NCI-H2029 treated with DMSO at 0.1 percent for 48 hours (cell line): ENCODE data around the gene PPP1CB.

Experiments
- DNase-seq: peaks from one replicate; lab custom pipeline; 2025; lab: John Stamatoyannopoulos, UW

PPP1CB gene

GRCh38 chr2:28745225-28745624 is 6.4 kb upstream of the PPP1CB start:
- DNase-seq, result no peak

GRCh38 chr2:28745876-28746275 is 5.8 kb upstream of the PPP1CB start:
- no peak for DNase-seq

GRCh38 chr2:28746429-28747111 is 5.1 kb upstream of the PPP1CB start:
- DNase-seq, result no peak

- DNase-seq, result peak; percentile 46
These were observed 3.9 kb upstream of the PPP1CB start for GRCh38 chr2:28747714-28748113.

GRCh38 chr2:28748176-28748575 is 3.5 kb upstream of the PPP1CB start:
- no peak for DNase-seq

GRCh38 chr2:28748941-28749340 is 2.7 kb upstream of the PPP1CB start:
- DNase-seq, result no peak

- no peak for DNase-seq
These were observed 2.1 kb upstream of the PPP1CB start for GRCh38 chr2:28749526-28749925.

GRCh38 chr2:28750316-28751251 is 1.0 kb upstream of the PPP1CB start:
- no peak for DNase-seq

GRCh38 chr2:28751956-28752630 is 463 bp downstream of the PPP1CB start:
- DNase-seq, result peak; percentile 65

GRCh38 chr2:28752631-28753376 is 1.2 kb downstream of the PPP1CB start:
- peak; percentile 15 for DNase-seq

- no peak for DNase-seq
These were observed 2.7 kb downstream of the PPP1CB start for GRCh38 chr2:28754321-28754720.

- DNase-seq, result no peak
These were observed 3.8 kb downstream of the PPP1CB start for GRCh38 chr2:28755421-28755820.

GRCh38 chr2:28758459-28758858 is 6.8 kb downstream of the PPP1CB start:
- DNase-seq, result no peak

- DNase-seq, result no peak
These were observed 9.8 kb downstream of the PPP1CB start for GRCh38 chr2:28761420-28761819.

GRCh38 chr2:28764909-28765711 is 13.5 kb downstream of the PPP1CB start:
- no peak for DNase-seq

- no peak for DNase-seq
These were observed 14.4 kb downstream of the PPP1CB start for GRCh38 chr2:28766070-28766469.

- no peak for DNase-seq
These were observed 15.7 kb downstream of the PPP1CB start for GRCh38 chr2:28767337-28767736.

- DNase-seq, result no peak
These were observed 16.8 kb downstream of the PPP1CB start for GRCh38 chr2:28768422-28768821.

GRCh38 chr2:28768952-28769351 is 17.3 kb downstream of the PPP1CB start:
- DNase-seq, result no peak

- no peak for DNase-seq
These were observed 20.7 kb downstream of the PPP1CB start for GRCh38 chr2:28772351-28772750.

- DNase-seq, result no peak
These were observed 24.8 kb downstream of the PPP1CB start for GRCh38 chr2:28776471-28776870.
